GM12872 (cell line): ENCODE measurements around the gene PLXNA2.
A peak's percentile ranks its signal among the peaks of the same experiment; 100 is the strongest.

Experiments
- CTCF ChIP-seq: IDR thresholded peaks from 3 replicates; pipeline ENCODE4 v1.5.1; 2011; ENCODE audit warnings: low read depth, mild to moderate bottlenecking, low read length, moderate library complexity; ENCODE audit not compliant: insufficient read depth

Gene PLXNA2

GRCh38 chr1:208137193-208137592 lies 107.0 kb downstream of the PLXNA2 start:
- no peak for TF ChIP-seq CTCF

- no peak for TF ChIP-seq CTCF
These were observed 107.6 kb downstream of the PLXNA2 start for GRCh38 chr1:208136459-208137182.

GRCh38 chr1:208135354-208135753 lies 108.8 kb downstream of the PLXNA2 start:
- no peak for TF ChIP-seq CTCF

- no peak for TF ChIP-seq CTCF
These were observed 109.7 kb downstream of the PLXNA2 start for GRCh38 chr1:208134491-208134890.

GRCh38 chr1:208133355-208133754 lies 110.8 kb downstream of the PLXNA2 start:
- TF ChIP-seq CTCF = no peak

- TF ChIP-seq CTCF = peak; percentile 87
These were observed 111.8 kb downstream of the PLXNA2 start for GRCh38 chr1:208132287-208132882.

- no peak for TF ChIP-seq CTCF
These were observed 112.4 kb downstream of the PLXNA2 start for GRCh38 chr1:208131621-208132286.
